A673 (cell line): ENCODE results near the gene MACROD1.

Experiments used
- CTCF ChIP-seq: fragments of 300-800, 200-600 bp; sonication (generic); conservative IDR thresholded peaks from 2 replicates; pipeline ENCODE4 v1.5.1; 2017; ENCODE audit warnings: low read depth, mild to moderate bottlenecking, antibody characterized with exemption, low read length, moderate library complexity, mixed read lengths
- EZH2 ChIP-seq: fragments of 200-600 bp; sonication (generic); IDR thresholded peaks from 2 replicates; pipeline ENCODE4 v1.6.1; 2017; ENCODE audit warnings: borderline replicate concordance, low read depth, mild to moderate bottlenecking, mixed read lengths, antibody characterized with exemption, low read length; ENCODE audit not compliant: poor library complexity, severe bottlenecking

GRCh38 chr11:64010783-64011182, 155.1 kb downstream of the MACROD1 start:
- TF ChIP-seq CTCF (no peak), EZH2 (no peak)
